ENCODE measurements around the gene PPFIA1. TPM values are rescaled to one million over a fixed set of nuclear protein-coding genes. Genes with fewer than 3 reads are reported as not detected.

Gene PPFIA1
- total RNA-seq, 5 donors from 2014 or later (not counting 1 experiment from before 2014, with no cell fraction given), result 41.0 to 50.7 (median 49.6) TPM

DNA sequence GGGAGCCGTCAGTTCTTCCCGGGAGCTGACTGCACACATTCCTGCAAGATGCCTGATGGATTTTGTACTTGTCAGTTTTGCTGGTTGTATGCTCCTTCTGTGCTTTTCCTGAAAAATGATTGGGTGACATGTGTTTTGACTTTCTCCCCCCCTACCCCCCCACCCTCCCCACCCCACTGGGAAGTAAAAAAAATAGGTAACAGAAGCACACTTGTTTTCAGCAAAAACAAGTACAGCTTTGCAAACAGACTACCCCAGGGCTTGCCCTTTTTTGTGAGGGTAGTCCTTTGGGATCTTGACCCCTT is 1.1 kb downstream of the PPFIA1 start:
- H3K27ac Mint-ChIP-seq, result peak overlapping the region; percentile 60 to 71
- H3K36me3 Mint-ChIP-seq, result peaks cover 27% of the 10 kb centered on the region
- peaks cover 54 to 57% (median 55%) of the 10 kb centered on the region in 3 donors for H3K4me1 Mint-ChIP-seq
- Histone ChIP-seq H3K27me3 (replicated peaks in 1 of 2; ENCODE audit: control insufficient read depth in 2 of 2, extremely low read depth in 1 of 2, insufficient read depth in 2 of 2, low read length in 1 of 2) (peaks cover 5 to 25% of the 10 kb centered on the region in 2 experiments), H3K36me3 (ENCODE audit: control insufficient read depth in 2 of 2, extremely low read depth in 1 of 2, insufficient read depth in 1 of 2, low read length in 1 of 2) (peaks cover 0 to 8% of the 10 kb centered on the region in 2 donors), H3K4me1 (ENCODE audit: control insufficient read depth in 1 of 2, extremely low read depth in 1 of 2, insufficient read depth in 2 of 2, low read length in 2 of 2) (peaks cover 10 to 24% of the 10 kb centered on the region in 2 experiments), H3K27ac (ENCODE audit: low read length) (no peak overlapping the region), H3K4me3 (ENCODE audit: control insufficient read depth in 1 of 2, extremely low read depth in 1 of 2, low read length in 1 of 2) (peak overlapping the region; percentile 68 to 91), H3K9me3 (no peaks in the 10 kb centered on the region)
- DNase-seq, result no peak
- peaks cover 3 to 8% of the 10 kb centered on the region in 2 donors for H3K27me3 Mint-ChIP-seq
- no peak for ATAC-seq (replicated peaks in 1 of 4)
- ChIA-PET POLR2A (no interaction called here), CTCF (no interaction called here)
- H3K4me3 Mint-ChIP-seq, result peak overlapping the region; percentile 81 to 91 (median 88)
- no CpG with 5 or more reads among the region's 2 CpGs for WGBS (ENCODE audit: insufficient coverage)
- H3K9me3 Mint-ChIP-seq, result no peaks in the 10 kb centered on the region

DNA sequence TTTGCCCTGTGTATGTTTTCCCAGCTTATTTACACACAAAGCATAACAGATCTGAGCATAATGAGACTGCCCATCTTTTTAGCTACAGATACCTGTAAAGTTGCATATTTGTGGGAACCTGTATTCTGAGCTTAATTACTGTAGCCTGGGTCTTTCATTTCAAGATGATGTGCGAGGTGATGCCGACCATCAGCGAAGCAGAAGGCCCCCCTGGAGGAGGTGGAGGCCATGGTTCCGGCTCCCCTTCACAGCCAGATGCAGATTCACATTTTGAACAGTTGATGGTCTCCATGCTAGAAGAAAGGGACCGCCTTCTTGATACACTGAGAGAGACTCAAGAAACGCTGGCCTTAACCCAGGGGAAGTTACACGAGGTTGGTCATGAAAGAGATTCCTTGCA is 1.5 kb downstream of the PPFIA1 start:
- Histone ChIP-seq H3K9me3 (no peaks in the 10 kb centered on the region), H3K4me1 (ENCODE audit: control insufficient read depth in 1 of 2, extremely low read depth in 1 of 2, insufficient read depth in 2 of 2, low read length in 2 of 2) (peaks cover 10 to 24% of the 10 kb centered on the region in 2 experiments), H3K36me3 (ENCODE audit: control insufficient read depth in 2 of 2, extremely low read depth in 1 of 2, insufficient read depth in 1 of 2, low read length in 1 of 2) (peaks cover 0 to 8% of the 10 kb centered on the region in 2 donors), H3K27ac (ENCODE audit: low read length) (no peak overlapping the region), H3K4me3 (ENCODE audit: control insufficient read depth in 1 of 2, extremely low read depth in 1 of 2, low read length in 1 of 2) (no peak overlapping the region), H3K27me3 (replicated peaks in 1 of 2; ENCODE audit: control insufficient read depth in 2 of 2, extremely low read depth in 1 of 2, insufficient read depth in 2 of 2, low read length in 1 of 2) (peaks cover 5 to 21% of the 10 kb centered on the region in 2 experiments)
- WGBS (ENCODE audit: insufficient coverage), result 94% methylated on average over 6 of the region's 7 CpGs
- CTCF ChIA-PET, result no interaction called here
- Mint-ChIP-seq H3K4me1 (peaks cover 55 to 59% (median 56%) of the 10 kb centered on the region in 3 donors), H3K27ac (peak overlapping the region in 1 of 2 donors; percentile 39), H3K9me3 (no peaks in the 10 kb centered on the region), H3K36me3 (peaks cover 27% of the 10 kb centered on the region), H3K27me3 (peaks cover 3 to 5% of the 10 kb centered on the region in 2 donors), H3K4me3 (peak overlapping the region; percentile 69 to 91 (median 78))
- DNase-seq (no peak), ATAC-seq (replicated peaks in 1 of 4) (no peak)
- POLR2A ChIA-PET, result interaction anchor here in 1 of 2 donors (0.5 kb wide), 1 partner anchor 13 kb away, joined by 3 read pairs; no protein-coding TSS in a partner anchor

DNA sequence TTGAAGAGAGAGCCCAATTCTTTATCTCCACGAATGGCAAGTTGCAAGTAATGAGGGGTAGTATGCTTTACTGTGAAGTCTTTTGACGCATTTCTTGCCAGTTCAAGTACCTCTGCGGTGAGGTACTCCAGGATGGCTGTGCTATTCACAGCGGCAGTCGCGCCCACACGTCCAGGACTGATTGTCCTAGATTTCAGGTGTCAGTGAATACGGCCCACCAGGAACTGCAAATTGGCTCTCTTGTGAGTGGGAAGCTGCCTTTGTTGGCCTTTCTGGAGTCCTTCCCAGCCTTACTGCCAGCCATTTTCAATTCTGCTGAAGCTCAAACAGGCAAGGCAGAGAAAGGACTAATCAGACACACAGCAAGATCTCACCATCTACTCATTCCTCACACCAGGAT is 8.5 kb downstream of the PPFIA1 start:
- 100% methylated on average over 3 of the region's 8 CpGs for WGBS (ENCODE audit: insufficient coverage)

DNA sequence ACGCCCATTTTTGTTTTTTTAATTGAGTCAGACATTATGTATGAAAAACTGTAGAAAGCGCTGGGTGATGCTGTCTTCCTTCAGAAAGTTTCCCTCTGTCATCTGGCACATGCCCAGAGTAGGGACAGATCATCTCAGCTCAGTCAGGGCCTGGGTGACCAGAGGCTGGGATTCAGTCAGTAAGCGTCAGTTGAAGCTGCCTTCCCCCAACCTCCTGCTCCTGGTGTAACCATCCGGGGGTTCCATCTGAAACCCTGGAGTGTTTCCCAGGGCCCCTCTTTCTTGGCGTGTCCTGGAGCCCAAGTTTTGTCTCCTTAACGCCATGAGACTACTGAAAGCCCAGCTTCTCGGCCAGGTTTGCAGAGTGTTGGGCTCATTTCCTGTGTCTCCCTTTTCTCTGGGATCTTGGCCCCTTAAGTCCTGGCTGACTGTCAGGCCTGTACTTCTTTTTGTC is 10.7 kb downstream of the PPFIA1 start:
- Mint-ChIP-seq H3K27ac (no peak overlapping the region), H3K36me3 (peaks cover 55% of the 10 kb centered on the region), H3K9me3 (no peaks in the 10 kb centered on the region), H3K4me1 (peaks cover 26 to 32% (median 28%) of the 10 kb centered on the region in 3 donors), H3K27me3 (no peaks in the 10 kb centered on the region), H3K4me3 (no peak overlapping the region)
- DNase-seq (no peak), ATAC-seq (replicated peaks in 1 of 4) (no peak)
- Histone ChIP-seq H3K27me3 (replicated peaks in 1 of 2; ENCODE audit: control insufficient read depth in 2 of 2, extremely low read depth in 1 of 2, insufficient read depth in 2 of 2, low read length in 1 of 2) (no peaks in the 10 kb centered on the region), H3K9me3 (no peaks in the 10 kb centered on the region), H3K36me3 (ENCODE audit: control insufficient read depth in 2 of 2, extremely low read depth in 1 of 2, insufficient read depth in 1 of 2, low read length in 1 of 2) (peaks cover 0 to 56% of the 10 kb centered on the region in 2 donors), H3K4me1 (ENCODE audit: control insufficient read depth in 1 of 2, extremely low read depth in 1 of 2, insufficient read depth in 2 of 2, low read length in 2 of 2) (no peaks in the 10 kb centered on the region), H3K4me3 (ENCODE audit: control insufficient read depth in 1 of 2, extremely low read depth in 1 of 2, low read length in 1 of 2) (no peak overlapping the region), H3K27ac (ENCODE audit: low read length) (no peak overlapping the region)
- ChIA-PET CTCF (no interaction called here), POLR2A (no interaction called here)
- WGBS (ENCODE audit: insufficient coverage), result 96% methylated on average over 5 of the region's 7 CpGs

More for the DNA sequence above, 8.5 kb downstream of the PPFIA1 start:
- POLR2A ChIA-PET, result no interaction called here
- H3K27me3 Mint-ChIP-seq, result no peaks in the 10 kb centered on the region
- CTCF ChIA-PET, result no interaction called here
- Histone ChIP-seq H3K36me3 (ENCODE audit: control insufficient read depth in 2 of 2, extremely low read depth in 1 of 2, insufficient read depth in 1 of 2, low read length in 1 of 2) (peaks cover 0 to 42% of the 10 kb centered on the region in 2 donors), H3K9me3 (no peaks in the 10 kb centered on the region), H3K27me3 (replicated peaks in 1 of 2; ENCODE audit: control insufficient read depth in 2 of 2, extremely low read depth in 1 of 2, insufficient read depth in 2 of 2, low read length in 1 of 2) (no peaks in the 10 kb centered on the region), H3K27ac (ENCODE audit: low read length) (no peak overlapping the region), H3K4me1 (ENCODE audit: control insufficient read depth in 1 of 2, extremely low read depth in 1 of 2, insufficient read depth in 2 of 2, low read length in 2 of 2) (no peaks in the 10 kb centered on the region), H3K4me3 (ENCODE audit: control insufficient read depth in 1 of 2, extremely low read depth in 1 of 2, low read length in 1 of 2) (no peak overlapping the region)
- DNase-seq, result no peak
- no peak for ATAC-seq (replicated peaks in 1 of 4)
- no peak overlapping the region for H3K27ac Mint-ChIP-seq
- peaks cover 48 to 54% (median 50%) of the 10 kb centered on the region in 3 donors for H3K4me1 Mint-ChIP-seq
- no peak overlapping the region for H3K4me3 Mint-ChIP-seq
- H3K9me3 Mint-ChIP-seq, result no peaks in the 10 kb centered on the region
- H3K36me3 Mint-ChIP-seq, result peaks cover 62% of the 10 kb centered on the region

DNA sequence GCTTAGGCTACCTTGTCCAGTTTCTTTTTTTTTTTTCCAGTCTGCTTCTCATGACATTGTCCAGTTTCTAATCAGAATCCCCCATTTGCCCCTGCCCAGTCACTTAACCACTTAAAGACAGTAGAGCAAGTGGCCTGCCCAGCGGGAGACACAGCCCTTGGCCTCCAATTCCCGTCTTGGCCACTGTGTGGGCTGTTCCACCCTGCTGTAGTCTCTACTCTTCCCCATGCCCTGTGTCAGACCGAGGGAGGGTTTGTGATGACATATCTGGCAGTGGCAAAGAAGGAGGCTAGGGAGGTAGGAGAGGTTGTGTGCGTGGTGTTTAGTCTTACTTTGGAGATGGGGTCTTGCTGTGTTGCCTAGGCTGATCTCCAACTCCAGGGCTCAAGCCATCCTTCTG is 11.5 kb downstream of the PPFIA1 start:
- Mint-ChIP-seq H3K36me3 (peaks cover 58% of the 10 kb centered on the region), H3K27me3 (no peaks in the 10 kb centered on the region), H3K27ac (no peak overlapping the region), H3K4me3 (no peak overlapping the region), H3K4me1 (peaks cover 20 to 28% (median 22%) of the 10 kb centered on the region in 3 donors), H3K9me3 (no peaks in the 10 kb centered on the region)
- H3K4me3 ChIP-seq (ENCODE audit: control insufficient read depth in 1 of 2, extremely low read depth in 1 of 2, low read length in 1 of 2), result no peak overlapping the region
- no peak for DNase-seq
- no peak for ATAC-seq (replicated peaks in 1 of 4)
- no peak overlapping the region for H3K27ac ChIP-seq (ENCODE audit: low read length)
- CTCF ChIA-PET, result no interaction called here
- POLR2A ChIA-PET, result no interaction called here
- no peaks in the 10 kb centered on the region for H3K9me3 ChIP-seq
- 100% methylated on average over 2 of the region's 4 CpGs for WGBS (ENCODE audit: insufficient coverage)
- no peaks in the 10 kb centered on the region for H3K27me3 ChIP-seq (replicated peaks in 1 of 2; ENCODE audit: control insufficient read depth in 2 of 2, extremely low read depth in 1 of 2, insufficient read depth in 2 of 2, low read length in 1 of 2)
- H3K36me3 ChIP-seq (ENCODE audit: control insufficient read depth in 2 of 2, extremely low read depth in 1 of 2, insufficient read depth in 1 of 2, low read length in 1 of 2), result peaks cover 0 to 60% of the 10 kb centered on the region in 2 donors
- H3K4me1 ChIP-seq (ENCODE audit: control insufficient read depth in 1 of 2, extremely low read depth in 1 of 2, insufficient read depth in 2 of 2, low read length in 2 of 2), result no peaks in the 10 kb centered on the region

DNA sequence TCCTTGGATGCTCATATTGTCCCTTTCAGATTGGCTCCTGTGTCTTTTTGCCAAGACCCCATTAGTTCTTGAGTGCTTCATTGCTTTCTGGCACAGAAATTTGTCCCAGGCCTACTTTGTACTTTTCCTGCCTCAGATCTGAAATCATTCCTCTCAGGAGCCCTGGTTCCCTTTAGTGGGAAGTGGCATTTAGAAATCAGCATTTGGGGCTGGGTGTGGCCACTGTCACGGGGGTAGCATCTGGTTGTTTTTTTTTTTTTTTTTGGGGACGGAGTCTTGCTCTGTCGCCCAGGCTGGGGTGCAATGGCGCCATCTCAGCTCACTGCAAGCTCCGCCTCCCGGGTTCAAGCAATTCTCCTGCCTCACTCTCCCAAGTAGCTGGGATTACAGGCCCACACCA is 18.2 kb downstream of the PPFIA1 start:
- Mint-ChIP-seq H3K4me1 (peaks cover 6 to 15% (median 12%) of the 10 kb centered on the region in 3 donors), H3K4me3 (no peak overlapping the region), H3K9me3 (no peaks in the 10 kb centered on the region), H3K36me3 (peaks cover 51% of the 10 kb centered on the region), H3K27me3 (no peaks in the 10 kb centered on the region), H3K27ac (no peak overlapping the region)
- Histone ChIP-seq H3K4me3 (ENCODE audit: control insufficient read depth in 1 of 2, extremely low read depth in 1 of 2, low read length in 1 of 2) (no peak overlapping the region), H3K27ac (ENCODE audit: low read length) (no peak overlapping the region), H3K4me1 (ENCODE audit: control insufficient read depth in 1 of 2, extremely low read depth in 1 of 2, insufficient read depth in 2 of 2, low read length in 2 of 2) (no peaks in the 10 kb centered on the region), H3K27me3 (replicated peaks in 1 of 2; ENCODE audit: control insufficient read depth in 2 of 2, extremely low read depth in 1 of 2, insufficient read depth in 2 of 2, low read length in 1 of 2) (no peaks in the 10 kb centered on the region), H3K9me3 (no peaks in the 10 kb centered on the region), H3K36me3 (ENCODE audit: control insufficient read depth in 2 of 2, extremely low read depth in 1 of 2, insufficient read depth in 1 of 2, low read length in 1 of 2) (peaks cover 10 to 55% of the 10 kb centered on the region in 2 donors)
- DNase-seq (no peak), ATAC-seq (replicated peaks in 1 of 4) (no peak)
- POLR2A ChIA-PET, result no interaction called here
- no CpG with 5 or more reads among the region's 6 CpGs for WGBS (ENCODE audit: insufficient coverage)
- CTCF ChIA-PET, result interaction anchor here in 1 of 2 donors (0.6 kb wide), 2 partner anchors 61 to 402 kb away, joined by 4 read pairs; no protein-coding TSS in a partner anchor

DNA sequence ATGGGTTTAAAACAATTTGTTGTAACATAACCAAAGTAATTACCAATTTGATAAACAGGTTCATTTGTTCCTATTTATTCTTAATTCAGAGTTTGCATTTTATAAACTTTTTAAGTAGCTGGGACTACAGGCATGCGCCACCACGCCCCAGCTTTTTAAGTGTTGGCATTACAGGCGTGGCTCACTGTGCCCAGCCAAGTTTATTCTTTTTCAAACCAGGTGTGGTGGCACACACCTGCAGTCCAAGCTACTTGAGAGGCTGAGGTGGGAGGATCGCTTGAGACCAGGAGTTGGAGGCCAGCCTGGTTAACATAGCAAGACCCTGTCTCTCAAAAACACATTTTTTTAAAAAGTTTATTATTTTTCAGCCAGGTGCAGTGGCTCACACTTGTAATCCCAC is 19.1 kb downstream of the PPFIA1 start:
- Histone ChIP-seq H3K27me3 (replicated peaks in 1 of 2; ENCODE audit: control insufficient read depth in 2 of 2, extremely low read depth in 1 of 2, insufficient read depth in 2 of 2, low read length in 1 of 2) (no peaks in the 10 kb centered on the region), H3K4me1 (ENCODE audit: control insufficient read depth in 1 of 2, extremely low read depth in 1 of 2, insufficient read depth in 2 of 2, low read length in 2 of 2) (no peaks in the 10 kb centered on the region), H3K27ac (ENCODE audit: low read length) (no peak overlapping the region), H3K4me3 (ENCODE audit: control insufficient read depth in 1 of 2, extremely low read depth in 1 of 2, low read length in 1 of 2) (no peak overlapping the region), H3K36me3 (ENCODE audit: control insufficient read depth in 2 of 2, extremely low read depth in 1 of 2, insufficient read depth in 1 of 2, low read length in 1 of 2) (peaks cover 10 to 53% of the 10 kb centered on the region in 2 donors), H3K9me3 (no peaks in the 10 kb centered on the region)
- ChIA-PET POLR2A (no interaction called here), CTCF (no interaction called here)
- Mint-ChIP-seq H3K27ac (no peak overlapping the region), H3K9me3 (no peaks in the 10 kb centered on the region), H3K27me3 (no peaks in the 10 kb centered on the region), H3K4me1 (peaks cover 8 to 18% (median 18%) of the 10 kb centered on the region in 3 donors), H3K4me3 (no peak overlapping the region), H3K36me3 (peaks cover 50% of the 10 kb centered on the region)
- DNase-seq (no peak), ATAC-seq (replicated peaks in 1 of 4) (no peak)
- WGBS (ENCODE audit: insufficient coverage), result 100% methylated on average over 2 of the region's 4 CpGs
